Activated gamma-delta T cell treated with anti-CD3 and anti-CD28 coated beads, Interleukin-2, amount 50 U/mL, for 16 hours (primary cell): ENCODE results near the gene ARRB1.

ENCODE experiments used
- DNase-seq: peaks from one replicate; pipeline ENCODE4 v3.0.0-alpha.2; 2020; ENCODE audit warnings: low read depth

The ARRB1 gene

GRCh38 chr11:75273411-75274391, 77.8 kb downstream of the ARRB1 start:
- DNase-seq: no peak

GRCh38 chr11:75272821-75273301, 78.6 kb downstream of the ARRB1 start:
- DNase-seq: no peak

GRCh38 chr11:75272391-75272790, 79.1 kb downstream of the ARRB1 start:
- no peak for DNase-seq

- DNase-seq: no peak
Measured at GRCh38 chr11:75271730-75272129, 79.7 kb downstream of the ARRB1 start.

- DNase-seq: no peak
Measured at GRCh38 chr11:75270896-75271418, 80.5 kb downstream of the ARRB1 start.

- no peak for DNase-seq
Measured at GRCh38 chr11:75269896-75270295, 81.6 kb downstream of the ARRB1 start.

GRCh38 chr11:75269367-75269660, 82.1 kb downstream of the ARRB1 start:
- DNase-seq: no peak

GRCh38 chr11:75268626-75269366, 82.7 kb downstream of the ARRB1 start:
- no peak for DNase-seq

DNA sequence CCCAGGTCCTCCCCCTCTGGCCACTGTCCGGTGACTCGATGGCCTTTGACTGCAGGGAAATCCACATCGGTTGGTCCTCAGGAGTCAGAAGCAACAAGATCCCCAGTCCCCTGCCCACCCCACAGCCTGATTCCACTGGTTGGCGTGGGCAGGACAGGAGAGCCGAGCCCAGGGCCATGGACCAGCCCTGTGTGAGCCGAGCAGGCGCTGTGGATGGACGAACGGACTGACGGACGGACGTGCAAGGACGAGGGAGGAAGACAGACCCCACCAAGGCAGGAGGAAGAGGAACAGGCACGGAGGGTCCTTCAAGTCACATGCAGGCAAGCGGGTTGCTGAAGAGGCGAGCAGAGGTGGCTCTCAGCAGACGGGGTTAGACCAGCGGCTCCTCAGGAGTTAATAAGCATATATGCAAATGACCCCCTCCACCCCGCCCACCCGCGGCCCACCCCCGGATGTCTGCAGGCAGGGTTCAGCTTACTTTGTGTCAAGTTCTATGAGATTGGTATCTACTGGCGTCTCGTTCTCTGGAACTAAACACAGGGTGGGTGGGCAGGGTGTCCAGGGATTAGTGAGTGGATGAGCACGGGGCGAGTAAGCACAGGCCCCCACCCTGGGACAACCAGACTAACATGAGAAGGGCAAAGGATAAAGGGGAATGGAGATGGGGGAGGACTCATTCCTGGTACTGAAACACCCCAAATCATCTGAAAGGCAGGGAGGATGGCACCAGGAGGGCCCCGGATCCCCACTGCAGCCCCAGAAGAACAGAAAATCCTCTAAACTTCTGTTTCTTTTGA, 84.1 kb downstream of the ARRB1 start:
- no peak for DNase-seq

DNA sequence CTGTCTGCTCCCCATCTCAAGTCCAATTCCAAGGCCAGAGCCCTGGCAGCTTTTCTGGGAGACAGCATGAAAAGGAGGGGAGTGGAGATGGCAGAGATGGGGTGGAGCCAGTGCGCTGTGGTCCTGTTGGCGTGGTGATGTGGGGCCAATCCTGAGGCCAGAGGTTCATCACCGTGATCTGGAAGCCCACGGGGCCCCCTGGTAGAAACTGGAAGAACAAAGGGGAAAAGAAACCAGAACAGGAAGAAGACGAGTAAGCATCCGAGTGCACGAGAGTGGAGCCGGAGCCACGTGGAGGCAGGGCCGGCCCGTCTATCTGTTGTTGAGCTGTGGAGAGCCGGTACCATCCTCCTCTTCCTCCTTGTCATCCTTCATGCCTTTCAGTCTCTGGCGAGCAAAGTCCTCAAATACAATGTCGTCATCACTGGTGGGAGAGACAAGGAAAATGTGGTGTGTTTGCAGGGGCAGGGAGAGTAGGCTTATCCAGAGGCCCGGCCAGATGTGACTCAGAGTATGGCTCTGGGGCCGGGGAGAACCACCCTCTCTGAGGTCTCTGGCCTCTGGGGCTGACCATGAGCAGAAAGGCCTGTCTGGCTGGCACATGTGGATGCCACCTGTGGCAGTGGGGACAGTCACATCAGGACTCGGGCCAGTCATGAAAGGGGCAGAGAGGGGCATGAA, 85.5 kb downstream of the ARRB1 start:
- DNase-seq: no peak

DNA sequence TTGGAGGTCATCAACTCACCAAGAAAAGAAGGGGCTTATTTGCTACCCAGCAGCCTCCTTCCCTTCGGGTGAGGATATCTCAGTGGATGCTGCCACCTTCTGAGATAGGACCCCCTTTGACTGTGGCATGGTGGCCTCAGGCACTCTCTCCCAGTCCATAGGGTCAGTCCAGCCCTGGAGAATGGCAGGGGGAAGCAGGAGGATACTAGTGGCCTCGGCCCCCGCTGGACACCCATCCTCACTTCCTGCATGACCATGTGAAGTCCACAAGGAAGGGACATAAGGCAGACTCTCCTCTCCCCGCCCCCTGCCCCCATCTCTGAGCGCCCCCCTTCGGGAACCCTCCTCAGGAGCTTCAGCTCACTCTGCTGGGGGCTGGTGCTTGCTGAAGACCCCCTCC, 86.5 kb downstream of the ARRB1 start:
- DNase-seq: no peak

- DNase-seq: no peak
Measured at GRCh38 chr11:75264356-75264755, 87.1 kb downstream of the ARRB1 start.

- no peak for DNase-seq
Measured at GRCh38 chr11:75263944-75264349, 87.5 kb downstream of the ARRB1 start.

- no peak for DNase-seq
Measured at GRCh38 chr11:75262961-75263852, 88.3 kb downstream of the ARRB1 start.

DNA sequence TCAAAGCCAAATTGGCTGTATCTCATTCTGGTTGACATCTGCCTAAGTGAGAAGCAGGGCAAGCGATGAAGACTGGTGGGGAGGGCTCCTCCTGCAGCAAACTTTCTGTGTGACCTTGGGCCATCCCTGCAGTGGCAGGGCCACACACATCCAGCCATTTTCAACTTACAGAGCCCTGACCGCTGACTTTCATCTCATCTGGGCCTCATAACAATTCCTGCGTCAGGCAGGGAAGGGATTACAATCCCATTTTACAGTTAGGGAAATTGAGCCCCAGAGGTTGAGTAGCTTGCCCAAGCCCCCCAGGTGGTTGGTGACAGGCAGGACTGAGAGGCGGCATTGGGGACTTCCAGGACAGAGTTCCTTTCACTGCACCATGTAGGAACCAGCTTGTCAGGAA, 89.0 kb downstream of the ARRB1 start:
- DNase-seq: no peak

DNA sequence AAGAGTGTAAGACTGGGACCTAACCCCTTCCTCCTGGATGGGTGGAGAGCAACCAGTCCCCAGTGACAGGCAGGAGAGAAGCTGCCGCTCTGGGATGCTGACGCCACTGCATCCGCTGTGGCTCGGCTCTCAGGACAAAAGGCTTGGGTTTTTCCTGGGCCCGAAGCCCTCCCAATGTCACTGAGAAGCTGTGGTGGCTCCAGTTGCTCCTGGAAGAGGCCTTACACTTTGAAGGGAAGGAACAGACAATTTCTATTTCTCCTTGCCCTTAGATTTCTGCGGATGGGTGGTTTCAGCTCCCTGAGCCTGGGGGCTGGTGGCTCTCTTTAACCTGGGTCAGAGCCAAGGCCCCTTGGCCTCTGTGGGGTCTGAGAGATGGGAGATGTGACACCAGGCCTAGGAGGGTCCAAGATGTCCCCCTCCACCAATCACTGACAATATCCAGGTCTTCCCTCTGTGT, 89.5 kb downstream of the ARRB1 start:
- DNase-seq: no peak

- no peak for DNase-seq
Measured at GRCh38 chr11:75260396-75261170, 90.9 kb downstream of the ARRB1 start.

DNA sequence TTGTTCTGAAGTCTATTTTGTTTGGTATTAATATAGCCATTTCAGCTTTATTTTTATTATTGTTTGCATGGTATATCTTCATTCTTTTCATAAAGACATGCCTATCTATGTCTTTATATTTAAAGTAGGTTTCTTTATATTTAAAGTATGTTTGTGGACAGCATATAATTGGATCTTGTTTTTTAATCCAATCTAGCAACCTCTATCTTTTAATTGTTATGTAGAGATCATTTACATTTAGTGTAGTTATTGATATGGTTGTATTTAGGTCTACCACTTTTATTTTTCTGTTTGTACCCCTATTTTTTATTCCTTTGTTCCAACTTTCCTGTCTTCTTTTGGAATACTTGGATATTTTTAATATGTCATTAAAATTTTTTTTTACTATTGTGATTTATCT, 97.1 kb downstream of the ARRB1 start:
- DNase-seq: no peak

DNA sequence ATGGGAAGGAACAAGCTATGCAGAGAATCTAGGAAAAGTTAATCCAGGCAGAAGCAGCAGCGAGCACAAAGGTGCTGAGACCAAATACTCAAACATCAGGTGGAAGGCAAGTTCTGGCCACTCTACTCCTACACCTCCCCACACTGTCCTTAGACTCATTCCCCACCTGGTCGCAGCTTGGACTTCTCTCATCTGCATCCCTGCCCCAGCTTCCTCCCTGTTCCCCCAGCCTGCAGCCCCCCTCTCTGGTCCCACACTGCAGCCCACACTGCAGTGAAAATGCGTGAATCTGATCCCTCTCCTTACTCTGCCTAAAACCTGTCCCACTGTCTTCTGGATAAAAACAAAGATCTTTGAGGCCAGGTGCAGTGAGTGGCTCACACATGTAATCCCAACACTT, 101.8 kb downstream of the ARRB1 start:
- DNase-seq: no peak

- DNase-seq: no peak
Measured at GRCh38 chr11:75248924-75249256, 102.6 kb downstream of the ARRB1 start.
